H1 (cell line): Measurements from ENCODE around the gene TSG101. TPM values are rescaled to one million over a fixed set of nuclear protein-coding genes. Genes with fewer than 3 reads are reported as not detected.

ENCODE experiments used
- CTCF ChIA-PET: fragments of 300-600 bp; sonication (Branson Sonifier 250); formaldehyde crosslinking; loops from one replicate; lab custom pipeline; 2021; ENCODE audit not compliant: partially characterized antibody; lab: Charles Lee
- POLR2A ChIA-PET: fragments of 300-600 bp; sonication (Branson Sonifier 250); formaldehyde crosslinking; loops from one replicate; lab custom pipeline; 2021; ENCODE audit warnings: inconsistent platforms; ENCODE audit not compliant: partially characterized antibody; lab: Charles Lee
- DNase-seq, 2 experiments: peaks; one replicate each; pipeline versions ENCODE4 v3.0.0 to v3.0.0-alpha.2; 2010 to 2022; ENCODE audit warnings: low spot score in 2 of 2, low read depth in 1 of 2, mixed read lengths in 1 of 2
- FAIRE-seq: peaks from 2 replicates; lab custom pipeline; 2011; peaks lifted over from hg19 to GRCh38; lab: Jason Lieb, UNC
- H2AFZ ChIP-seq: 2 replicates; pipeline ENCODE4 v1.8.1; 2012; ENCODE audit warnings: low read length, inconsistent platforms
- H2AK5ac ChIP-seq: 2 replicates; pipeline ENCODE4 v1.6.1; 2013; ENCODE audit warnings: low read depth, low read length
- H2BK120ac ChIP-seq: replicated peaks from 2 replicates; pipeline ENCODE3; 2013; ENCODE audit warnings: low read depth, low read length, inconsistent platforms
- H2BK12ac ChIP-seq: 2 replicates; pipeline ENCODE4 v1.6.1; 2013; ENCODE audit warnings: low read depth, low read length
- H2BK15ac ChIP-seq: 2 replicates; pipeline ENCODE4 v1.6.1; 2013; ENCODE audit warnings: low read length
- H2BK20ac ChIP-seq: 2 replicates; pipeline ENCODE4 v1.6.1; 2013; ENCODE audit warnings: low read length
- H2BK5ac ChIP-seq: 2 replicates; pipeline ENCODE4 v1.6.1; 2013; ENCODE audit warnings: low read depth, low read length
- H3K14ac ChIP-seq: 2 replicates; pipeline ENCODE4 v1.6.1; 2013; ENCODE audit warnings: inconsistent platforms; ENCODE audit not compliant: insufficient read length
- H3K18ac ChIP-seq: 2 replicates; pipeline ENCODE4 v1.6.1; 2013; ENCODE audit warnings: low read length; ENCODE audit errors: extremely low read depth
- H3K23ac ChIP-seq: 2 replicates; pipeline ENCODE4 v1.6.1; 2013; ENCODE audit warnings: inconsistent platforms; ENCODE audit not compliant: insufficient read length
- H3K23me2 ChIP-seq: 2 replicates; pipeline ENCODE4 v1.6.1; 2013; ENCODE audit warnings: low read depth, low read length
- H3K27ac ChIP-seq: 2 replicates; pipeline ENCODE4 v1.6.1; 2011; ENCODE audit warnings: low read depth, low read length, inconsistent platforms
- H3K27me3 ChIP-seq, 4 experiments: replicated peaks in 1 of 4; 1 replicate in 1 of 4; 2 replicates in 3 of 4; pipeline versions ENCODE4 v1.6.1 to v1.8.1; 2011 to 2013; ENCODE audit warnings: low read length in 3 of 4, mild to moderate bottlenecking in 3 of 4, inconsistent platforms in 2 of 4, mixed read lengths in 2 of 4, moderate library complexity in 1 of 4; ENCODE audit not compliant: control insufficient read depth in 3 of 4, insufficient read depth in 3 of 4; ENCODE audit errors: extremely low read depth in 1 of 4
- H3K36me3 ChIP-seq, 4 experiments: 2 replicates each; pipeline versions ENCODE4 v1.6.1 to v1.8.1; 2011 to 2013; ENCODE audit warnings: mild to moderate bottlenecking in 4 of 4, low read length in 3 of 4, moderate library complexity in 2 of 4, control low read depth in 1 of 4, inconsistent platforms in 1 of 4; ENCODE audit not compliant: insufficient read depth in 4 of 4, control insufficient read depth in 2 of 4
- H3K4ac ChIP-seq: replicated peaks from 2 replicates; pipeline ENCODE3; 2013; ENCODE audit warnings: low read length, low read depth, mixed read lengths, inconsistent platforms; ENCODE audit not compliant: insufficient read length
- H3K4me1 ChIP-seq, 4 experiments: replicated peaks in 1 of 4; 1 replicate in 1 of 4; 2 replicates in 3 of 4; pipeline versions ENCODE4 v1.6.1 to v1.8.1; 2011 to 2013; ENCODE audit warnings: low read length in 3 of 4, inconsistent platforms in 2 of 4, mixed read lengths in 1 of 4; ENCODE audit not compliant: insufficient read depth in 4 of 4, control insufficient read depth in 3 of 4
- H3K4me2 ChIP-seq, 2 experiments: 2 replicates each; pipeline versions ENCODE4 v1.6.1 to v1.8.1; 2011 to 2013; ENCODE audit warnings: low read depth in 2 of 2, low read length in 2 of 2, control low read depth in 1 of 2, inconsistent platforms in 1 of 2, mild to moderate bottlenecking in 1 of 2; ENCODE audit not compliant: insufficient read depth in 1 of 2
- H3K4me3 ChIP-seq, 4 experiments: fragments of 200-600, 300-600 bp in 1 of 4; sonication (generic), shearing (Covaris generic), sonication (Bioruptor Twin) in 1 of 4; 2 replicates each; pipeline versions ENCODE4 v1.5.1 to v1.8.1; 2011 to 2016; ENCODE audit warnings: low read length in 4 of 4, low read depth in 3 of 4, control low read depth in 2 of 4, inconsistent platforms in 2 of 4, mild to moderate bottlenecking in 2 of 4, mixed read lengths in 1 of 4, moderate library complexity in 1 of 4; ENCODE audit not compliant: insufficient read depth in 2 of 4; ENCODE audit errors: extremely low read depth in 1 of 4
- H3K56ac ChIP-seq: replicated peaks from 2 replicates; pipeline ENCODE3; 2013; ENCODE audit warnings: low read depth, mild to moderate bottlenecking, mixed read lengths, low read length, inconsistent platforms; ENCODE audit not compliant: insufficient read length
- H3K79me1 ChIP-seq: 2 replicates; pipeline ENCODE4 v1.6.1; 2013; ENCODE audit warnings: low read depth, low read length, control low read depth
- H3K79me2 ChIP-seq, 2 experiments: 2 replicates each; pipeline versions ENCODE4 v1.6.1 to v1.8.1; 2012 to 2013; ENCODE audit warnings: low read length in 2 of 2, mild to moderate bottlenecking in 2 of 2, inconsistent platforms in 1 of 2; ENCODE audit not compliant: insufficient read depth in 2 of 2, control insufficient read depth in 1 of 2
- H3K9ac ChIP-seq, 4 experiments: replicated peaks in 1 of 4; 1 replicate in 1 of 4; 2 replicates in 3 of 4; pipeline versions ENCODE4 v1.6.1 to v1.8.1; 2011 to 2013; ENCODE audit warnings: low read depth in 3 of 4, low read length in 3 of 4, control low read depth in 2 of 4, mild to moderate bottlenecking in 2 of 4, moderate library complexity in 2 of 4, inconsistent platforms in 1 of 4; ENCODE audit errors: extremely low read depth in 1 of 4
- H3K9me3 ChIP-seq, 2 experiments: 2 replicates each; pipeline versions ENCODE4 v1.6.1 to v1.8.1; 2012 to 2013; ENCODE audit warnings: mild to moderate bottlenecking in 2 of 2, moderate library complexity in 2 of 2, control low read depth in 1 of 2, inconsistent platforms in 1 of 2, low read depth in 1 of 2, low read length in 1 of 2, mixed read lengths in 1 of 2; ENCODE audit not compliant: insufficient read depth in 2 of 2
- H4K20me1 ChIP-seq, 2 experiments: replicated peaks in 1 of 2; 2 replicates each; pipeline versions ENCODE3 to v1.8.1; 2011 to 2013; ENCODE audit warnings: inconsistent platforms in 2 of 2, low read length in 2 of 2, mild to moderate bottlenecking in 1 of 2; ENCODE audit not compliant: insufficient read depth in 2 of 2, control insufficient read depth in 1 of 2
- H4K5ac ChIP-seq: 2 replicates; pipeline ENCODE4 v1.6.1; 2013; ENCODE audit warnings: low read length, low read depth, mixed read lengths, inconsistent platforms; ENCODE audit not compliant: insufficient read length
- H4K8ac ChIP-seq: 2 replicates; pipeline ENCODE4 v1.8.0; 2013; ENCODE audit warnings: mild to moderate bottlenecking, moderate library complexity, low read length, inconsistent platforms; ENCODE audit not compliant: insufficient read depth; ENCODE audit errors: extremely low read depth
- H4K91ac ChIP-seq: replicated peaks from 2 replicates; pipeline ENCODE3; 2013; ENCODE audit warnings: low read length, mixed read lengths, inconsistent platforms; ENCODE audit not compliant: insufficient read length
- ASH2L ChIP-seq: fragments of 200-600, 300-600 bp; sonication (generic); IDR thresholded peaks from one replicate; pipeline ENCODE4 v1.7.1; 2017; ENCODE audit warnings: low read length
- CTBP2 ChIP-seq: IDR thresholded peaks from 2 replicates; pipeline ENCODE4 v1.7.0; 2011; ENCODE audit warnings: borderline replicate concordance, mild to moderate bottlenecking, moderate library complexity, mixed read lengths, low read length; ENCODE audit not compliant: insufficient read depth, insufficient read length
- HDAC6 ChIP-seq: IDR thresholded peaks from one replicate; pipeline ENCODE4 v1.7.1; 2012; ENCODE audit warnings: low read depth, mild to moderate bottlenecking, inconsistent platforms, low read length, moderate library complexity
- JUN ChIP-seq: IDR thresholded peaks from 2 replicates; pipeline ENCODE4 v1.6.1; 2011; ENCODE audit warnings: low read depth, mild to moderate bottlenecking, improper control_type of control experiment, low read length
- JUND ChIP-seq: IDR thresholded peaks from 2 replicates; pipeline ENCODE4 v1.6.1; 2011; ENCODE audit warnings: mild to moderate bottlenecking, improper control_type of control experiment, low read length
- KDM5A ChIP-seq: fragments of 200-600 bp; IDR thresholded peaks from 2 replicates; pipeline ENCODE4 v1.7.1; 2012; ENCODE audit warnings: mild to moderate bottlenecking, low read length, inconsistent platforms, mixed read lengths
- PHF8 ChIP-seq: fragments of 200-600 bp; sonication (generic); conservative IDR thresholded peaks from 2 replicates; pipeline ENCODE4 v1.7.1; 2012; ENCODE audit warnings: low read depth, mild to moderate bottlenecking, inconsistent platforms, low read length, moderate library complexity
- RBBP5 ChIP-seq: IDR thresholded peaks from 2 replicates; pipeline ENCODE4 v1.7.1; 2012; ENCODE audit warnings: low read depth, mild to moderate bottlenecking, inconsistent platforms, low read length, moderate library complexity, borderline replicate concordance
- SIN3A ChIP-seq, 2 experiments: IDR thresholded peaks in 1 of 2; conservative IDR thresholded peaks in 1 of 2; 2 replicates each; pipeline ENCODE4 v1.6.1; 2011 to 2012; ENCODE audit warnings: low read length in 2 of 2, improper control_type of control experiment in 1 of 2, low read depth in 1 of 2, mild to moderate bottlenecking in 1 of 2
- SP1 ChIP-seq: IDR thresholded peaks from 2 replicates; pipeline ENCODE4 v1.6.1; 2011; ENCODE audit warnings: low read depth, low read length
- SUZ12 ChIP-seq: fragments of 200-600 bp; sonication (generic); IDR thresholded peaks from 2 replicates; pipeline ENCODE4 v1.6.1; 2012; ENCODE audit warnings: mild to moderate bottlenecking, inconsistent platforms, low read length, moderate library complexity, mixed read lengths
- TAF7 ChIP-seq: optimal IDR thresholded peaks from 2 replicates; pipeline ENCODE3; 2011; ENCODE audit warnings: low read depth, mild to moderate bottlenecking, inconsistent platforms, low read length, moderate library complexity, borderline replicate concordance
- TBP ChIP-seq: IDR thresholded peaks from 2 replicates; pipeline ENCODE4 v1.6.1; 2011; ENCODE audit warnings: low read depth, low read length, improper control_type of control experiment
- ZNF274 ChIP-seq: IDR thresholded peaks from 2 replicates; pipeline ENCODE4 v1.7.0; 2012; ENCODE audit warnings: low read length, borderline replicate concordance; ENCODE audit errors: extremely low read depth
- WGBS, 2 experiments: shearing (Covaris generic) in 1 of 2; methylation state at CpG; one replicate each; pipeline versions ENCODE4 v1.1.6 to v1.1.7; 2013 to 2015; ENCODE audit warnings: low lambda C conversion rate in 2 of 2, mixed read lengths in 2 of 2, inconsistent platforms in 1 of 2, low coverage in 1 of 2, missing lambda C conversion rate in 1 of 2; ENCODE audit not compliant: insufficient replicate concordance in 2 of 2, insufficient coverage in 1 of 2, insufficient read length in 1 of 2; ENCODE audit errors: extremely low coverage in 1 of 2, missing lambda C conversion rate in 1 of 2; 5-methylcytosine and 5-hydroxymethylcytosine counted together
- polyA plus RNA-seq, 7 experiments: library from polyadenylated mRNA; depleted of rRNA in 3 of 7; stranded (reverse) in 5 of 7; unstranded in 2 of 7; fragments of >200 nt in 5 of 7; fragments of 200-250 nt in 2 of 7; gene quantifications; 1 replicate in 5 of 7; 2 replicates in 1 of 7; 4 replicates in 1 of 7; pipeline versions ENCODE4 v1.2.1 to v1.2.3, GENCODE V29; 2011 to 2013; ENCODE audit warnings: missing spikeins in 2 of 7, mixed read lengths in 2 of 7
- total RNA-seq: library from RNA; stranded (reverse); fragmentation: NEBNext Ultra II Directional; extraction: Animal tissue kit (Norgen Biotek cat#: 25700); gene quantifications from 2 replicates; pipeline ENCODE4 v1.2.1, GENCODE V29; 2021

The TSG101 gene
- total and polyA plus RNA-seq, 2 of the 8 experiments (the other 6 are each of a cell fraction or from before 2014, with no cell fraction given), result 50.8 to 151 TPM

- Histone ChIP-seq H4K91ac (no peak overlapping the region), H3K18ac (no peak overlapping the region), H3K4me2 (no peak overlapping the region), H3K9me3 (no peaks in the 10 kb centered on the region), H2BK20ac (no peak overlapping the region), H3K4me3 (no peak overlapping the region), H3K27ac (no peak overlapping the region), H3K79me2 (no peaks in the 10 kb centered on the region), H4K20me1 (no peaks in the 10 kb centered on the region), H3K36me3 (no peaks in the 10 kb centered on the region), H4K5ac (no peak overlapping the region), H3K14ac (no peak overlapping the region), H3K4me1 (no peaks in the 10 kb centered on the region), H3K79me1 (no peaks in the 10 kb centered on the region), H3K4ac (no peak overlapping the region), H3K9ac (no peak overlapping the region), H2BK120ac (no peak overlapping the region), H3K27me3 (no peaks in the 10 kb centered on the region), H4K8ac (no peak overlapping the region), H2AK5ac (no peak overlapping the region), H2AFZ (no peak overlapping the region), H3K23ac (no peak overlapping the region), H2BK15ac (no peak overlapping the region), H3K23me2 (no peaks in the 10 kb centered on the region), H2BK12ac (no peak overlapping the region), H2BK5ac (no peak overlapping the region), H3K56ac (no peak overlapping the region)
- POLR2A ChIA-PET, result no interaction called here
- no peak for FAIRE-seq
- CTCF ChIA-PET, result interaction anchor here (0.6 kb wide), 1 partner anchor 118 kb away, joined by 3 read pairs; no protein-coding TSS in a partner anchor
- WGBS, 2 experiments, result 88% methylated on average over 1 of the region's 1 CpG; no CpG with 5 or more reads in 1 of the 2 experiments
- no peak for DNase-seq
- TF ChIP-seq SIN3A (conservative IDR thresholded peaks at IDR 0.05 in 1 of 2, IDR thresholded peaks at IDR 0.05 in 1 of 2; ENCODE audit: low read depth in 1 of 2, low read length in 2 of 2) (no peak), PHF8 (no peak), ZNF274 (no peak), CTBP2 (no peak), TAF7 (no peak), SP1 (no peak), KDM5A (no peak), SUZ12 (no peak), ASH2L (no peak), TBP (no peak), JUND (no peak), RBBP5 (no peak), JUN (no peak), HDAC6 (no peak)
Measured at GRCh38 chr11:18534245-18534644, 7.5 kb upstream of the TSG101 start.
